ENCODE results near the gene CASTOR1.

- TF ChIP-seq CTCF (conservative IDR thresholded peaks at IDR 0.05 in 1 of 2, IDR thresholded peaks at IDR 0.05 in 1 of 2; ENCODE audit: extremely low read depth in 1 of 2, insufficient read depth in 1 of 2, low read depth in 1 of 2, low read length in 2 of 2): peak; percentile 80 to 95
- TF ChIP-seq EZH2 (IDR thresholded peaks at IDR 0.05; ENCODE audit: borderline replicate concordance, low read length): no peak
Measured at GRCh38 chr22:30286813-30287647, 2.3 kb downstream of the CASTOR1 start.
